ENCODE data around the gene GPR42.

DNA sequence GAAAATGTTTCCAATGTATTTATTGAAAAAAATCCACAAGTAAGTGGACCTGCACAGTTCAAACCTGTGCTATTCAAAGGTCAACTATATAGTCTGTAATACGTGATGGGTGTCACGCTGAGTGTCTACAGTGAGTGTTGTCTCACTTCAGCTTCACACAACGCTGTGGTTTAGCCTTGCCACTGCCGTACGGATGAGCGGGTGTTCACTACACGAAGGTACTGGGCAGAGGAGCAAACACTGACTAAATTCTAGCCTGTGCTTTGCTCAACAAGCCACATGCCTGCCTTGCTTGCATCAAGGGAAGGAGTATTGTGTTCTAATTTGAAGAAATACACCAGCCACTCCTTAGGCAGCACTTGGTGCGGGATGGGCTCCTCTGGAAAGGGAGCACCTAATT, 16.0 kb upstream of the GPR42 start:
- no peak for TF ChIP-seq FOXA1 (IDR thresholded peaks at IDR 0.05)
- TF ChIP-seq BHLHE40 (IDR thresholded peaks at IDR 0.05; ENCODE audit: borderline replicate concordance): no peak
